Measurements from ENCODE around the gene TNS3. TPM values are rescaled to one million over a fixed set of nuclear protein-coding genes. Genes with fewer than 3 reads are reported as not detected.
"Not testable (repeated sequence)": the region's sequence is repeated elsewhere in the genome, so short reads cannot be mapped to it uniquely, and the experiment has no call there.

The TNS3 gene
- total RNA-seq, 1 experiment from 2014 or later = 37.3 TPM

DNA sequence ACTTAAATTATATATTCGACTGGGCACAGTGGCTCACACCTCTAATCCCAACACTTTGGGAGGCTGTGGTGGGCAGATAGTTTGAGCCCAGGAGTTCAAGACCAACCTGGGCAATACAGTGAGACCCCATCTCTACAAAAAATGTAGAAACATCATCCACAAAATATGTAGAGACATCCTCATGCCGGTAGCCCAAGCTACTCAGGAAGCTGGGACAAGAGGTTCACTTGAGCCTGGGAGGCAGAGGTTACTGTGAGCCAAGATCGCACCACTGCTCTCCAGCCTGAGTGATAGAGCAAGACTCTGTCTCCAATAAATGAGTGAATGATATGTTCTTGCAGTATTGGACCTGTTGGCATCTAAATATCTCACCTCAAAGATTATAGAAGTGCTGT, 22.6 kb upstream of the TNS3 start:
- in situ Hi-C loops (cut with HindIII; ENCODE audit: low sequenced_read_pairs) = no loop called here
- no peak for DNase-seq (ENCODE audit: low spot score)

DNA sequence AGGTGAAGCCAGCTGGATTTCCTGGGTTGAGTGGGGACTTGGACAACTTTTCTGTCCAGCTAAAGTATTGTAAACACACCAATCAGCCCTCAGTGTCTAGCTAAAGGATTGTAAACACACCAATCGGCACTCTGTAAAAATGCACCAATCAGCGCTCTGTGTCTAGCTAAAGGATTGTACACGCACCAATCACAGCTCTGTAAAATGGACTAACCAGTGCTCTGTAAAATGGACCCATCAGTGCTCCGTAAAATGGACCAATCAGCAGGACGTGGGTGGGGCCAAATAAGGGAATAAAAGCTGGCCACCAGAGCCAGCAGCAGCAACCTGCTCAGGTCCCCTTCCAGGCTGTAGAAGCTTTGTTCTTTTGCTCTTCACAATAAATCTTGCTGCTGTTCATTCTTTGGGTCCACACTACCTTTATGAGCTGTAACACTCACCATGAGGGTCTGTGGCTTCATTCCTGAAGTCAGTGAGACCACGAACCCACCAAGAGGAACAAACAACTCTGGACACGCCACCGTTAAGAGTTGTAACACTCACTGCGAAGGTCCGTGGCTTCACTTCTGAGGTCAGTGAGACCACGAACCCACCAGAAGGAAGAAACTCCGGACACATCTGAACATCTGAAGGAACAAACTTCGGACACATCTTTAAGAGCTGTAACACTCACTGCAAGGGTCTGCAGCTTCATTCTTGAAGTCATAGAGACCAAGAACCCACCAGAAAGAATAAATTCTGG, 21.8 kb upstream of the TNS3 start:
- DNase-seq (ENCODE audit: low spot score); in situ Hi-C loops (cut with HindIII; ENCODE audit: low sequenced_read_pairs): not testable (repeated sequence)

DNA sequence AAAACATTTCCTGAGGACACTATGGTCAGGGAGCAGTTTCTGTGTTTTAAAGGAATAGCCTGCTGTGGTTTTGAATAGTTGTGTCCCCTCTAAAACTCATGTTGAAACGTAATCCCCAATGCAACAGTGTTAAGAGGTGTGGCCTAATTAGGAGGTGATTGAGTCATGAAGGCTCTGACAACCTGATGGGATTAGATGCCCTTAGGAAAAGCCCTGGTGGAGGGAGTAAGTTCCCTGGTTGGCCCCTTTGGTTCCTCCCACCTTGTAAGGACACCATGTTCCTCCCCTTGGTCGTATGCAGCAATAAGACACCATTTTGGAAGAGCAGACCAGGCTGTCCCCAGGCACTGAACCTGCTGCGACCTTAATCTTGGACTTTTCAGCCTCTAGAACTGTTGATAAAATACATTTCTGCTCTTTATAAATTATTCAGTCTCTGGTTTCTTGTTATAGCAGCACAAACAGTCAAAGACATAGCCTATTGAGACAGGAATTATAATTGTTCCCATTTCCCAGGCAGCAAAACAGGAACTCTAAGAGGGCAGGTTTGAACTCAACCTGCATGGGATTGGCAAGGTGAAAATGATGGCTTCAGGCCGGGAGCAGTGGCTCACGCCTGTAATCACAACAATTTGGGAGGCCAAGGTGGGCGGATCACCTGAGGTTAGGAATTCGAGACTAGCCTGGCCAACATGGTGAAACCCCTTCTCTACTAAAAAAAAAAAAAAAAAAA, 20.5 kb upstream of the TNS3 start:
- in situ Hi-C loops (cut with HindIII; ENCODE audit: low sequenced_read_pairs) = no loop called here
- DNase-seq (ENCODE audit: low spot score) = no peak

DNA sequence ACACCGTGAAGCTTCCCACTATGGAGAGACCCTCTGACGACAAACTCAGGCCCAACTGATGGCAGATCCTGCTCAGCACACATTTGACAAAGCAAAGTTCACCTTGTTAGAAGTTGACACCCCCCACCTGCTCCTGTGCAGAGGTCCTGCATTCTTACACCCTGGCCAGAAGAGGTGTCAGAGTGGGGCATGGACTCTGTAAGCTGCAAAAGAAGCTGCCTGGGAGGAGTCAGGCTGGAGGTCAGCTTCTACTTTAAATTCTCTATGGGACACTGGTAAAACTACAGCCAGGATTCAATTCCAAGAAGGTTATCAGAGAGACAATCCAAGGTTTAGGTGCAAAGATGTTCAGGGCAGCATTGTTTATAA, 20.0 kb upstream of the TNS3 start:
- DNase-seq (ENCODE audit: low spot score) = no peak
- in situ Hi-C loops (cut with HindIII; ENCODE audit: low sequenced_read_pairs) = no loop called here

DNA sequence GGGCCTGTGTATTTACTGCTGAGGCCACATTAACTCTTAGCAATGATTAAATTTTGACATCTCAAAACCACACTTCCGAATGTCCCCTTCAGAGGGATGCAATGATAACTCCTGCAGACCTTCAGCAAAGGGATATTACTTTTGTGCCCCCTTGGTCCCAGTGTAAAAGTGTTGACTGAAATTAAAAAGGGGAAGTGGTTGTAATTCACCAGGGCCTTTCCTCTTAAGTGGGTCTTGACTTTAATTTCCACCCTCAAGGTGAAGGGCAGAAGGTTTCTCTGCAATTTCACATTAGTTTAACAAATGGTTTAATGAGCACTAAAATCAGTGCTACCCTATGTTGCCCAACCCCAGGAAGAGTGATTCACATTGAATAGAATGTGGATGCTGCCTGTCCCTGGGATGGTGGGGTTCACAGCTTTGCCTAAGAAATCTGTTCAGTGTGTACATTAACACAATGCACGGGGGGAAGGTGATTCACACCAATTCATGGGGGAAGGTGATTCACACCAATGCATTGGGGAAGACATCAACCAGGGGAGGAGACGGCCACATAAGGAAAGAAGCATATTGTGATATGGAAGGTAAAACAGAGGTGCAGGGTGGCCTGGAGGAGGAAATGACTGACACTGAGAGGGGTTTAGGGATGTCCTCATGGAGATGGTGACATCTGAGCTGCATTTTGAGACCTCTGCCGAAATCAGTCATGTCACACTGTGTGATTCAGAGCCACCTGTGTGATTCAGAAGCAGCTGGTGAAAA, 19.4 kb upstream of the TNS3 start:
- in situ Hi-C loops (cut with HindIII; ENCODE audit: low sequenced_read_pairs) = no loop called here
- no peak for DNase-seq (ENCODE audit: low spot score)

DNA sequence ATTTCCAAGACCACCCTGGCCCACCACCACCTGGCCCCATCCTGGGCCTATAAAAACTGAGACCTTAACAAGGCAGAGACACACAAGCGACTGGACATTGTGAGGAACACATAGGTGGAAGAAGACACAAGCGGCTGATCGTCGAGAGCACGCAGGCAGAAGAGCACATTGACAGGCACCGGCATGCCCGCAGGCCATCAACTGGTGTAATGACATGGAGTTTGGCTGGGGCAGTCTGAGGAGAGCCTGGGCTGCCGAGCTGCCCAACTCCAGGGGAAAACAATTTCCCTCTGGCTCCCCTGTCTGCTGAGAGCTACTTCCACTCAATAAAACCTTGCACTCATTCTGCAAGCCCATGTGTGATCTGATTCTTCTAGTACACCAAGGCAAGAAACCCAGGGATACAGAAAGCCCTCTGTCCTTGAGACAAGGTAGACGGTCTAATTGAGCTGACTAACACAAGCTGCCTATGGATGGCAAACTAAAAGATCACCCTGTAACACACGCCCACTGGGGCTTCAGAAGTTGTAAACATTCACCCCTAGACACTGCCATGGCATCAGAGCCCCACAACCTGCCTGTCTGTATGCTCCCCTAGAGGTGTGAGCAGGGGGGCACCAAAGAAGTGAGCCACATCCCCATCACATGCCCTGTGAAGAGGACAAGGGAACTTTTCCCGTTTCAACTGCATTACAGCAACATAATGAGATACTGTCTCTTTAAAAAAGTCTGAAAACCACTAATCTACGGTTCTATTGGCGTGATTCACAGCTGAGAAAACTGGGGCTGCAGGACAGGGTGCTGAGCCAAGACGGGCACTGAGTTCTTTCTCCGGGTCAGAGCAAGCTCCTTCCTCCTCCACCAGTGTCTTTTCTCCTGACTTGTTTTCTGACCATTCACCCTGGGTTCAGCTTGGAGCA, 18.5 kb upstream of the TNS3 start:
- DNase-seq (ENCODE audit: low spot score) = no peak
- in situ Hi-C loops (cut with HindIII; ENCODE audit: low sequenced_read_pairs) = no loop called here

DNA sequence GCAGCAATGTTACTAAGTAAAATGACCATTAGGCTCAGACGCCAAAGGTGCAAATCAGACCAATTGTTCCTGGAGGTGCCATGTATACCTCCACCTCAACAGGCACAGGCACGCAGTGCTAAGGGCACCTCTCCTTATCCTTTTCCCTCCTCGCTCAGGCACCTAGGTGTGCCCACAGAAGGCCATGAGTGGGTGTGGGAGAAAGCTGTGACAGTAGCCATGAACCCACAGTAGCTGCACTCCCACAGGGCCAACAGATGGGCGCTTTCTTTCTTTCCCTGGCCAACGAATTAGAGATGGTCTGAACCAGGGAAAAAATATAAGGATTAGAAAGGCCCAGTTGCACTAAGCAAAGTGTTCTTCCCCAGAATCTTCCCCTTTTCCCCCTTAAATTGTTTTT, 15.5 kb upstream of the TNS3 start:
- in situ Hi-C loops (cut with HindIII; ENCODE audit: low sequenced_read_pairs) = no loop called here
- DNase-seq (ENCODE audit: low spot score) = peak; percentile 64

DNA sequence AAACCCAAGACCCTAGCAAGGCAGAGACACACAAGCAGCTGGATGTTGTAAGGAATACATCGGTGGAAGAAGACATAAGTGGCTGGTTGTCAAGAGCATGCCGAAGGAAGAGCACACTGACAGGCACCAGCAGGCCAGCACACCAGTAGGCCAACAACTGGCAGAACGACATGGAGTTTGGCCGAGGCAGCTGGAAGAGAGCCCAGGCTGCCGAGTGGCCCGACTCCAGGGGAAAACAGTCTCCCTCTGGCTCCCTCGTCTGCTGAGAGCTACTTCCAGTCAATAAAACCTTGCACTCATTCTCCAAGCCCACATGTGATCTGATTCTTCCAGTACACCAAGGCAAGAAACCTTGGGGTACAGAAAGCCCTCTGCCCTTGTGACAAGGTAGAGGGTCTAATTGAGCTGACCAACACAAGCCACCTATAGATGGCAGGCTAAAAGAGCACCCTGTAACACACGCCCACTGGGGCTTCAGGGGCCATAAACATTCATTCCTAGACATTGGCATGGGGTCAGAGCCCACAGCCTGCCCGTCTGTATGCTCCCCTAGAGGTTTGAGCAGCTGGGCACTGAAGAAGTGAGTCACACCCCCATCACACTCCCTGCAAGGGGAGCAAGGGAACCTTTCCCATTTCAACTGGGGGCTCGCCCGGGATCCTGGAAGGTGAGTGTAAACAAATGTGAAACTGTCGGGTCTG, 14.7 kb upstream of the TNS3 start:
- in situ Hi-C loops (cut with HindIII; ENCODE audit: low sequenced_read_pairs) = no loop called here
- peak; percentile 80 for DNase-seq (ENCODE audit: low spot score)

DNA sequence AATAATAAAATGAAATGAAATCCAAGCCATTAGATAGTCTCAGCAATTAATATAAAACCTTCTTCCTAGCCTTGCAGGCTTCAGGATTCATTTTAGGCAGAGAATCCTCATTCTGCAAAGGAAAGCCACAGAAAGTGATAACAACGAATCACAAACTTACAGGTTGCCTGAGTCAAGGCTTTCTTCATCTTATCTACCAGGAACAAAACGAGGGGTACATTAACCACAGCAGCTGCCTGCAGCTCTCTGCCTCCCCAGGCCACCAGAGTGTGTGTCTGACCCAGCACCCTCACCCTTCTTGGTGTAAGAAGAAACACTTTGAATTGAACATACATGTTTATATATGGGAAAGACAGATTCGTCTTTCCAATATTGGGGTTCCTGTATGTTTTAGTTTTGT, 12.5 kb upstream of the TNS3 start:
- in situ Hi-C loops (cut with HindIII; ENCODE audit: low sequenced_read_pairs) = no loop called here
- no peak for DNase-seq (ENCODE audit: low spot score)

DNA sequence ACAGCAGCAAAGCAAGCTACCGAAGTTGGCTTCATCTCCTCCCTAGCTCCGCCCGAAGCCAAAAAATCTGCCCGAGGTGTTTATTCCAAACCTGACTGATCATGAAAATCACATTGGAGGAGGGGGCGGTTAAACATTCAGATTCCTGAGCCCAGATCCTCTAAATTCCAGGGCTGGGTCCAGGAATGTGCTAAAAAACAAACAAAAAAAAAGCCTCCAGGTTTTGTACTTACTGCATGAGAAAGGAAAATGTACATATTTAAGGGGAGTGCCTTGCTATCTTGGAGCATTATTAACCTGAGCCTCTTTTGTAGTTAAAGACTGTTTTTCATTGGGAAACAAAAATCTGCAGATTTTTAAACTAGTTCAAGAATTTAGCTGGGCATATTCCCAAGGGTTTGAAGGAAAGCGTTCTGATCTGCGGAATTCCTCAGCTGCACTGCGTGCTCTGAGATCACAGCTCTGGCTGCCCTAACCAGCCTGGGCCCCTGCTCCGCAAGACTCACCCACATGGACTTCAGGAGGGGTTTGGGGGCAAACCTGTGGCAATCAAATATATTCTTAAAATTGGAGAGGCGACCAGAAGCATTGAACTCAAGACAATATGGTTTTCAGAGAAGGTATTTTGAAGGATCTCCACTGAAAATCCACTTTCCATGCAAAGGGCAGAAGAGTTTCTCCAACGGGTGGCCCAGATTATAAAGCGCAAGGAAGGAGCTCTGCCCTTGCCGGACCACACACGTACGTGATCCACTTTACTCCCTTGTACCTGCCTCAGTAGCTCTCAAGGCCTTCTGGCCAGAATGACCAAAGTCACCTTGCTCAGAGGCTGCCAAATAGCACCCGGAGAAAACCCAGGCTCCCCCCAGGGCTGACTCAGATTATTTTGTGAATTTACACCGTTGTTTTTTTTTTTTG, 10.0 kb upstream of the TNS3 start:
- DNase-seq (ENCODE audit: low spot score) = no peak
- in situ Hi-C loops (cut with HindIII; ENCODE audit: low sequenced_read_pairs) = no loop called here

DNA sequence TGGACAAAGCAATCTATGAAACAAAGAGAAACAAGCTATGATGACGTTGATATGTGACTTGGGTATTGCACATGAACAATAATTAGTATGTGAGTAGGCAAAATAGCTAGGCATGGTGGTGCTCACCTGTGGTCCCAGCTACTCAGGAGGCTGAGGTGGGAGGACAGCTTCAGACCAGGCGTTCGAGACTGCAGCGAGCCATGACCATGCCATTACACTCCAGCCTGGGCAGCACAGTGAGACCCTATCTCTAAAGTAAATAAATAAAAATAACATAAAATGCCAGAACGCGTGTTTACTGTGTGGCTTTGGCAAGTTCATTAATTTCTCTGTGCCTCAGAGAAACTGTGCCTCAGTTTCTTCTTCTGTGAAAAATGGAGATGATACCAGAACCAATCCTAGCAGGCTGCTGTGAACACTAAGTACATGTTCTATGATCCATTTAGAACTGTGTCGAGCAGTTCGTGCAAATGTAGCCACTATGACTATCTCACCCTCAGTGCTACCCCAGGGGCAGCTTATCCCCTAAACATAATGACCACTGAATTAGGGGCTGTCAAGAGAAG, 9.3 kb upstream of the TNS3 start:
- in situ Hi-C loops (cut with HindIII; ENCODE audit: low sequenced_read_pairs) = no loop called here

DNA sequence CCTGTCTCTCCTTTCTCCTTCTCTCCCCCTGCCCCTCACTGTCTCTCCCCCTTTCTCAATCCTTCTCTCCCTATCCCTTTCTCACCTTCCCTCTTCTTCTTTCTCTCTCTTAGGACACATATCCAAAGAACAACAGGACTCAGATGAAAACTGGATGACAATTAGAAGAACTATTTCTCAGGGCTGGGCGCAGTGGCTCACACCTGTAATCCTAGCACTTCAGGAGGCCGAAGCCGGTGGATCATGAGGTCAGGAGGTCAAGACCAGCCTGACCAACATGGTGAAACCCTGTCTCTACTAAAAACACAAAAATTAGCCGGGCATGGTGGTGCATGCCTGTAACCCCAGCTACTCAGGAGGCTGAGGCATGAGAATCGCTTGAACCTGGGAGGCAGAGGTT, 8.3 kb upstream of the TNS3 start:
- in situ Hi-C loops (cut with HindIII; ENCODE audit: low sequenced_read_pairs) = not testable (repeated sequence)

More for the DNA sequence above, 9.3 kb upstream of the TNS3 start:
- DNase-seq (ENCODE audit: low spot score) = no peak

DNA sequence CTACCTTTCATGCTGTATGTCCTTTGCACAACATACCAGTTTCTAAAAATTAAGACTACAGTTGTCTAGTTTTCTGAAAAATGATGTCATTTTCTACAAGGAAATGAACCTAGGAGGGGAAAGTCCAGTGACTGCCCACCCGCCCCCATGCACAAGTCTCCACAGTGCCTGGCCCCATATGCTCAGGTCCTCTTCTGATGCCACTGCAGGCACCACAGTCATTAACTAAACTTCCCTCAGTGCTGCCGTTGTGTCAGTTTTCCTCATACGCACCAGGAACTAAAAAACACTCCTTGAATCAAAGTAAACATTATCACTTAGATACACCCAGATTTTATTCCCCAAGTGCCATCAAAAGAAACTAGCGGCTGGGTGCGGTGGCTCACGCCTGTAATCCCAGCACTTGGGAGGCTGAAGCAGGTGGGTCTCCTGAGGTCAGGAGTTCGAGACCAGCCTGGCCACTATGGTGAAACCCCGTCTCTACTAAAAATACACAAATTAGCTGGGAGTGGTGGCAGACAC, 6.9 kb upstream of the TNS3 start:
- in situ Hi-C loops (cut with HindIII; ENCODE audit: low sequenced_read_pairs) = no loop called here
- no peak for DNase-seq (ENCODE audit: low spot score)

More for the DNA sequence above, 8.3 kb upstream of the TNS3 start:
- not testable (repeated sequence) for DNase-seq (ENCODE audit: low spot score)

DNA sequence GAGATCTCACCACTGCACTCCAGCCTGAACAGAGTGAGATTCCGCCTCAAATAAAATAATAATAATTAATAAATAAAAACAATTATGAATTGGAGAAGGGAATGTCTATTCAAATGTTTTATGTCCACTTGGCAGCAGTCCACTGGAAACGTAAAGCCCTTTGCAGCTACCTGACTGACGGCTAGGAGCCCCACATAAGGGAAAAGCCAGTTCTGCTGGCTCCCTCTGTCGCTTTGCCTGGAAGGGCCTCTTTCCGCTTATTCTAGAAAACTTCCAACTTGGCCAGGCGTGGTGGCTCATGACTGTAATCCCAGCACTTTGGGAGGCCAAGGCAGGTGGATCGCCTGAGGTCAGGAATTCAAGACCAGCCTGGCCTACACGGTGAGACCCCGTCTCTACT, 6.1 kb upstream of the TNS3 start:
- in situ Hi-C loops (cut with HindIII; ENCODE audit: low sequenced_read_pairs) = no loop called here
- DNase-seq (ENCODE audit: low spot score) = no peak

DNA sequence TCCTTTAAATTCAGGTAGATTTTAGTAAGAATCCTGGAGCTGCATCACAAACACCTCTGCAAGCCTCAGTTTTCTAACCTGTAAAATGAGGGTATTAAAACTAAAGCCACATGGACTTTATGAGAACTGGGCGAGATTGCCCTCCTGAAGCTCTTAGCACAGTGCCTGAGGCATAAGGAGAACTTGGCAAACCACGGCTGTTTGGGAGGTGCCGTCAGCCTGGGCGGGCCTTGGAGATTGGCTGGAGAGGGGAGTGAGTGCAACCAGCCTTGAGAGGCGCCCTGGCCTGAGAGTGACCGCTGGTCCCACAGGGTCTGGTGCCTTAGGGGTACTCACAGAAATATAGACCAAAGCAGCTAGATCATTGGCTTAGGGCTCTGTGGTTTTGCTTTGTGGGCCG, 5.4 kb upstream of the TNS3 start:
- DNase-seq (ENCODE audit: low spot score) = no peak

DNA sequence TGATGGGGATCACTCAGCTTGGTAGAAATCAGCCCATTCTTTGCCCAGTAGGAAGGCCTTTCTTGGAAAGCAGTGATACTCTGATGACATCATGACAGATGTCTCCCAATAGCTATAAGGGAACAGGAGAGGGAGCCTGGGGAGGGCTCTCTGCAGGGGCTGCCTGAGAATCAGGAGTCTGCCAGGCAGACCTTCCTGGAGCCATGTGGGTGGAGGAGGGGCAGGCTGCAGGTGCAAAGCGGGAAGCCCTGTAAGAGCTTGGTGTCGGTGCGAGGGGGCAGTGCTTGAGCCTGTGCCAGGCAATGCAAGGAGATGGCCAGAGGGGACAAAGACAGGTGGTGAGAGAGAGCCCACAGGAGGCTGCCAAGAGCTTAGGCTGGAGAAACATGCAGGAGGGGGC, 5.0 kb upstream of the TNS3 start:
- peak; percentile 93 for DNase-seq (ENCODE audit: low spot score)
- in situ Hi-C loops (cut with HindIII; ENCODE audit: low sequenced_read_pairs) = no loop called here

More for the DNA sequence above, 5.4 kb upstream of the TNS3 start:
- in situ Hi-C loops (cut with HindIII; ENCODE audit: low sequenced_read_pairs) = no loop called here

DNA sequence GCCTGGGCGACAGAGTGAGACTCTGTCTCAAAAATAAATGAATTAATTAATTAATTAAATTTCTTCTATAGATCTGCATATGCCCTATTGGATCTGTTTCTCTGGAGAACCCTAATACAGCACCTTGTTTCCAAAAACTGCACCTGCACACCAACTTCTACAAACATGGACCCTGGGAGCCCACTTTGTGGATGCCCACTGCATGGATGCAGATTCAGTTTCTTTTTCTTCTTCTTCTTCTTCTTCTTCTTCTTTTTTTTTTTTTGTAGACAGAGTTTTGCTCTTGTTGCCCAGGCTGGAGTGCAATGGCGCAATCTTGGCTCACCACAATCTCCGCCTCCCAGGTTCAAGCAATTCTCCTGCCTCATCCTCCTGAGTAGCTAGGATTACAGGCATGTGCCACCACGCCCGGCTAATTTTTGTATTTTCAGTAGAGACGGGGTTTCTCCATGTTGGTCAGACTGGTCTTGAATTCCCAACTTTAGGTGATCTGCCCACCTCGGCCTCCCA, 4.3 kb upstream of the TNS3 start:
- in situ Hi-C loops (cut with HindIII; ENCODE audit: low sequenced_read_pairs); DNase-seq (ENCODE audit: low spot score): not testable (repeated sequence)
